Esophagus (tissue), 2 donors: ENCODE data around the gene GNAI2. TPM values are rescaled to one million over a fixed set of nuclear protein-coding genes. Genes with fewer than 3 reads are reported as not detected.
"Not testable (repeated sequence)": the region's sequence is repeated elsewhere in the genome, so short reads cannot be mapped to it uniquely, and the experiment has no call there.

ENCODE experiments used
- H3K27ac ChIP-seq, 2 donors: one replicate each; pipeline ENCODE4 v1.5.1; 2013; ENCODE audit warnings: low read depth in 2 of 2, mild to moderate bottlenecking in 2 of 2, inconsistent platforms in 1 of 2, low read length in 1 of 2, moderate library complexity in 1 of 2
- H3K27me3 ChIP-seq, 2 donors: one replicate each; pipeline ENCODE4 v1.6.1; 2013; ENCODE audit warnings: low read length in 2 of 2, control low read depth in 1 of 2, mild to moderate bottlenecking in 1 of 2; ENCODE audit not compliant: insufficient read depth in 2 of 2, control insufficient read depth in 1 of 2
- H3K36me3 ChIP-seq, 2 donors: one replicate each; pipeline ENCODE4 v1.6.1; 2013; ENCODE audit warnings: low read length in 1 of 2; ENCODE audit not compliant: control insufficient read depth in 2 of 2, insufficient read depth in 2 of 2
- H3K4me1 ChIP-seq, 2 donors: one replicate each; pipeline ENCODE4 v1.6.1; 2013; ENCODE audit warnings: low read length in 1 of 2; ENCODE audit not compliant: control insufficient read depth in 2 of 2, insufficient read depth in 2 of 2
- H3K4me3 ChIP-seq, 2 donors: one replicate each; pipeline ENCODE4 v1.5.1; 2013; ENCODE audit warnings: low read length in 2 of 2, mild to moderate bottlenecking in 2 of 2, low read depth in 1 of 2, moderate library complexity in 1 of 2
- H3K9me3 ChIP-seq, 2 donors: one replicate each; pipeline ENCODE4 v1.6.1; 2013; ENCODE audit warnings: mild to moderate bottlenecking in 2 of 2, low read depth in 1 of 2, low read length in 1 of 2, moderate library complexity in 1 of 2; ENCODE audit not compliant: control insufficient read depth in 2 of 2, insufficient read depth in 1 of 2
- WGBS, 2 donors: extraction: QIAGEN DNeasy Blood & Tissue Kit; methylation state at CpG; one replicate each; pipeline ENCODE4 v1.1.7; 2013; 5-methylcytosine and 5-hydroxymethylcytosine counted together
- polyA plus RNA-seq, 2 donors: library from polyadenylated mRNA; stranded (reverse); fragments of 200-250 nt; gene quantifications; one replicate each; pipeline ENCODE4 v1.2.3, GENCODE V29; 2013
- donor health status: healthy with polysubstance abuse.
- donor health status: Bipolar disorder and iron deficiency.

Gene GNAI2
- polyA plus RNA-seq, 2 donors, result 52.2 to 61.8 TPM

- Histone ChIP-seq H3K4me1 (peaks cover 0 to 9% of the 10 kb centered on the region in 2 donors), H3K9me3 (no peaks in the 10 kb centered on the region), H3K27ac (no peak overlapping the region), H3K36me3 (no peaks in the 10 kb centered on the region), H3K27me3 (no peaks in the 10 kb centered on the region), H3K4me3 (no peak overlapping the region)
- 67 to 71% methylated on average over 4 of the region's 4 CpGs for WGBS, 2 donors
Observed at GRCh38 chr3:50221051-50221410, 15.0 kb upstream of the GNAI2 start.

GRCh38 chr3:50221411-50222168 lies 14.4 kb upstream of the GNAI2 start:
- Histone ChIP-seq H3K4me1 (peaks cover 0 to 9% of the 10 kb centered on the region in 2 donors), H3K27ac (no peak overlapping the region), H3K9me3 (no peaks in the 10 kb centered on the region), H3K36me3 (no peaks in the 10 kb centered on the region), H3K27me3 (no peaks in the 10 kb centered on the region), H3K4me3 (no peak overlapping the region)
- WGBS, 2 donors, result 50 to 61% methylated on average over 12 of the region's 12 CpGs

GRCh38 chr3:50222169-50222528 lies 13.9 kb upstream of the GNAI2 start:
- H3K4me3 ChIP-seq, result no peak overlapping the region
- H3K36me3 ChIP-seq, result no peaks in the 10 kb centered on the region
- no peaks in the 10 kb centered on the region for H3K27me3 ChIP-seq
- H3K4me1 ChIP-seq, result peaks cover 0 to 7% of the 10 kb centered on the region in 2 donors
- no peaks in the 10 kb centered on the region for H3K9me3 ChIP-seq
- no peak overlapping the region for H3K27ac ChIP-seq
- 83 to 89% methylated on average over 1 of the region's 1 CpG for WGBS, 2 donors

- Histone ChIP-seq H3K4me1 (peaks cover 0 to 8% of the 10 kb centered on the region in 2 donors), H3K9me3 (no peaks in the 10 kb centered on the region), H3K27me3 (no peaks in the 10 kb centered on the region), H3K4me3 (no peak overlapping the region), H3K27ac (no peak overlapping the region), H3K36me3 (no peaks in the 10 kb centered on the region)
- WGBS, 2 donors, result 71 to 74% methylated on average over 5 of the region's 5 CpGs
Observed at GRCh38 chr3:50224639-50225038, 11.4 kb upstream of the GNAI2 start.

GRCh38 chr3:50226888-50227389 lies 9.1 kb upstream of the GNAI2 start:
- Histone ChIP-seq H3K36me3 (no peaks in the 10 kb centered on the region), H3K4me1 (peaks cover 7 to 8% of the 10 kb centered on the region in 2 donors), H3K27ac (peak overlapping the region; percentile 56 to 98), H3K27me3 (no peaks in the 10 kb centered on the region), H3K4me3 (peak overlapping the region; percentile 48 to 49), H3K9me3 (no peaks in the 10 kb centered on the region)
- WGBS, 2 donors, result 1 to 2% methylated on average over 38 to 40 of the region's 40 CpGs

- Histone ChIP-seq H3K4me1 (peaks cover 7 to 8% of the 10 kb centered on the region in 2 donors), H3K36me3 (no peaks in the 10 kb centered on the region), H3K4me3 (peak overlapping the region; percentile 49 to 72), H3K27me3 (no peaks in the 10 kb centered on the region), H3K9me3 (no peaks in the 10 kb centered on the region), H3K27ac (peak overlapping the region; percentile 94 to 98)
- 1 to 3% methylated on average over 47 to 51 of the region's 51 CpGs for WGBS, 2 donors
Observed at GRCh38 chr3:50227390-50228183, 8.4 kb upstream of the GNAI2 start.

GRCh38 chr3:50228184-50228763 lies 7.7 kb upstream of the GNAI2 start:
- H3K36me3 ChIP-seq, H3K27me3 ChIP-seq, H3K9me3 ChIP-seq, H3K4me1 ChIP-seq: not testable (repeated sequence)
- Histone ChIP-seq H3K4me3 (peak overlapping the region; percentile 49 to 72), H3K27ac (peak overlapping the region; percentile 94 to 98)
- WGBS, 2 donors, result 31 to 38% methylated on average over 14 to 15 of the region's 15 CpGs

GRCh38 chr3:50229490-50229889 lies 6.5 kb upstream of the GNAI2 start:
- WGBS, 2 donors, result 89 to 90% methylated on average over 3 of the region's 3 CpGs
- H3K4me1 ChIP-seq, result peaks cover 7 to 8% of the 10 kb centered on the region in 2 donors

GRCh38 chr3:50230104-50230793 lies 5.8 kb upstream of the GNAI2 start:
- H3K4me1 ChIP-seq, result peaks cover 7 to 8% of the 10 kb centered on the region in 2 donors
- H3K27me3 ChIP-seq, result no peaks in the 10 kb centered on the region
- H3K36me3 ChIP-seq, result no peaks in the 10 kb centered on the region
- no peak overlapping the region for H3K4me3 ChIP-seq
- WGBS, 2 donors, result 79 to 80% methylated on average over 8 of the region's 8 CpGs
- H3K27ac ChIP-seq, result peak overlapping the region; percentile 88 to 92
- no peaks in the 10 kb centered on the region for H3K9me3 ChIP-seq

More at GRCh38 chr3:50229490-50229889, 6.5 kb upstream of the GNAI2 start:
- no peaks in the 10 kb centered on the region for H3K9me3 ChIP-seq
- no peak overlapping the region for H3K4me3 ChIP-seq
- H3K27ac ChIP-seq, result peak overlapping the region; percentile 88 to 92
- no peaks in the 10 kb centered on the region for H3K36me3 ChIP-seq
- H3K27me3 ChIP-seq, result no peaks in the 10 kb centered on the region
